Right lobe of liver (tissue), 6 donors: ENCODE measurements around the gene GKN1. TPM values are rescaled to one million over a fixed set of nuclear protein-coding genes. Genes with fewer than 3 reads are reported as not detected.

Experiments used
- ATAC-seq, 4 donors: fragments of 200-7000 bp; cut with Tn5 transposase; one replicate each; pipeline ENCODE4 v1.9.1; 2020; ENCODE audit warnings: mild to moderate bottlenecking in 4 of 4, moderate library complexity in 4 of 4
- DNase-seq, 3 donors: peaks; one replicate each; pipeline ENCODE4 v3.0.0-alpha.2; 2020
- H3K27ac ChIP-seq, 3 donors: fragments of 200-600 bp; one replicate each; pipeline ENCODE4 v1.8.0; 2022
- H3K27me3 ChIP-seq, 2 donors: fragments of 200-600 bp; one replicate each; pipeline ENCODE4 v1.8.0; 2022
- H3K36me3 ChIP-seq, 4 donors: fragments of 200-600 bp; sonication (generic) in 1 of 4; one replicate each; pipeline versions ENCODE4 v1.5.1 to v1.8.0; 2017 to 2022; ENCODE audit warnings: control low read depth in 1 of 4
- H3K4me1 ChIP-seq, 4 donors: fragments of 200-600 bp; sonication (generic) in 1 of 4; one replicate each; pipeline versions ENCODE4 v1.5.1 to v1.8.0; 2017 to 2022; ENCODE audit warnings: control low read depth in 1 of 4
- H3K4me3 ChIP-seq, 3 donors: fragments of 200-600 bp; one replicate each; pipeline ENCODE4 v1.8.0; 2022
- H3K9me3 ChIP-seq, 4 donors: fragments of 200-600 bp; sonication (generic) in 1 of 4; one replicate each; pipeline versions ENCODE4 v1.5.1 to v1.8.0; 2017 to 2022; ENCODE audit warnings: control low read depth in 1 of 4
- POLR2A ChIP-seq: fragments of 450-650 bp; IDR thresholded peaks from one replicate; pipeline ENCODE4 v1.6.1; 2017; ENCODE audit warnings: antibody characterized with exemption, mild to moderate bottlenecking
- WGBS: methylation state at CpG from one replicate; pipeline ENCODE4 v1.1.6; 2018; ENCODE audit warnings: low coverage, low lambda C conversion rate; ENCODE audit not compliant: insufficient coverage; ENCODE audit errors: missing lambda C conversion rate; 5-methylcytosine and 5-hydroxymethylcytosine counted together
- intact Hi-C, 2 donors: fragments of 100-400 bp; cut with DNase I; formaldehyde crosslinking; loops; one replicate each; pipeline versions ENCODE4 v1.11.2 to v1.14.1; 2022
- total RNA-seq, 6 experiments: library from RNA; depleted of rRNA in 2 of 6; stranded (reverse); fragments of >200 nt in 2 of 6; fragmentation: NEBNext Ultra II Directional in 3 of 6; extraction: Animal tissue kit (Norgen Biotek cat#: 25700) in 3 of 6; gene quantifications; one replicate each; pipeline versions ENCODE4 v1.1.0 to v1.2.4, GENCODE V29; 2016 to 2023
- TF ChIP-seq, protein P1 (sequence below), 4 donors: fragments of 200-600 bp in 3 of 4; fragments of 450-650 bp in 1 of 4; IDR thresholded peaks; one replicate each; pipeline versions ENCODE4 v1.5.1 to v1.8.0; 2016 to 2022; ENCODE audit warnings: antibody characterized with exemption in 4 of 4, mild to moderate bottlenecking in 2 of 4
- donor health status: DM: no; HTN: yes; CAD: no.
- donor health status: DM: no; HTN: no; CAD: no.
- donor health status: DM: no; HTN: no; CAD: no.
- donor health status: DM: no; HTN: yes; CAD: no.
- donor health status: DM: no; HTN: yes; CAD: no.

The GKN1 gene
- total RNA-seq, 6 experiments from 2014 or later, result not detected

DNA sequence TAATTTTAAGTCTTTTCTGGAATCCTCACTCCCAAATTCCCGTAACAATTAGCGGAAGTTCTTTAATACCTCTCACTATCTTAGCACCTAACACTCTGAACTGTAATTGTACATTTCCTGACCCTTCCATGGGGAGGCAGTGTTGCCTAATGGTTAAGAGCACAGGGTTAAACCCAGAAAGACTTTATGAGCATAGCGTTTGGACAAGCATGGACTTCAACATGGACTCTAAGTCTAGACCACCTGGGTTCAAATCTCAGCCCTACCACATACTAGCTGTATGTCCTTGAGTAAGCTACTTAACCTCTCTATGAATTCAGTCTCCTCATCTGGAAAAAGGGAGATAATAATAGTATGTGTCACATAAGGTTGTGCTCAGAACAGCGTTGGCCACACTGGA lies 51.6 kb downstream of the GKN1 start:
- H3K27me3 ChIP-seq, result no peaks in the 10 kb centered on the region
- DNase-seq (peak in 1 of 3 donors; percentile 53), ATAC-seq (peak; percentile 93 to 99 (median 94))
- intact Hi-C loops, result no loop called here
- H3K36me3 ChIP-seq, result no peaks in the 10 kb centered on the region
- no peak overlapping the region for H3K27ac ChIP-seq
- H3K4me3 ChIP-seq, result no peak overlapping the region
- WGBS, result 24% methylated on average over 4 of the region's 4 CpGs
- TF ChIP-seq POLR2A, result no peak
- TF ChIP-seq, protein P1, sequence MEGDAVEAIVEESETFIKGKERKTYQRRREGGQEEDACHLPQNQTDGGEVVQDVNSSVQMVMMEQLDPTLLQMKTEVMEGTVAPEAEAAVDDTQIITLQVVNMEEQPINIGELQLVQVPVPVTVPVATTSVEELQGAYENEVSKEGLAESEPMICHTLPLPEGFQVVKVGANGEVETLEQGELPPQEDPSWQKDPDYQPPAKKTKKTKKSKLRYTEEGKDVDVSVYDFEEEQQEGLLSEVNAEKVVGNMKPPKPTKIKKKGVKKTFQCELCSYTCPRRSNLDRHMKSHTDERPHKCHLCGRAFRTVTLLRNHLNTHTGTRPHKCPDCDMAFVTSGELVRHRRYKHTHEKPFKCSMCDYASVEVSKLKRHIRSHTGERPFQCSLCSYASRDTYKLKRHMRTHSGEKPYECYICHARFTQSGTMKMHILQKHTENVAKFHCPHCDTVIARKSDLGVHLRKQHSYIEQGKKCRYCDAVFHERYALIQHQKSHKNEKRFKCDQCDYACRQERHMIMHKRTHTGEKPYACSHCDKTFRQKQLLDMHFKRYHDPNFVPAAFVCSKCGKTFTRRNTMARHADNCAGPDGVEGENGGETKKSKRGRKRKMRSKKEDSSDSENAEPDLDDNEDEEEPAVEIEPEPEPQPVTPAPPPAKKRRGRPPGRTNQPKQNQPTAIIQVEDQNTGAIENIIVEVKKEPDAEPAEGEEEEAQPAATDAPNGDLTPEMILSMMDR (IDR thresholded peaks at IDR 0.05), result peak; percentile 63 to 94 (median 70)
- H3K4me1 ChIP-seq, result no peaks in the 10 kb centered on the region
- no peaks in the 10 kb centered on the region for H3K9me3 ChIP-seq

DNA sequence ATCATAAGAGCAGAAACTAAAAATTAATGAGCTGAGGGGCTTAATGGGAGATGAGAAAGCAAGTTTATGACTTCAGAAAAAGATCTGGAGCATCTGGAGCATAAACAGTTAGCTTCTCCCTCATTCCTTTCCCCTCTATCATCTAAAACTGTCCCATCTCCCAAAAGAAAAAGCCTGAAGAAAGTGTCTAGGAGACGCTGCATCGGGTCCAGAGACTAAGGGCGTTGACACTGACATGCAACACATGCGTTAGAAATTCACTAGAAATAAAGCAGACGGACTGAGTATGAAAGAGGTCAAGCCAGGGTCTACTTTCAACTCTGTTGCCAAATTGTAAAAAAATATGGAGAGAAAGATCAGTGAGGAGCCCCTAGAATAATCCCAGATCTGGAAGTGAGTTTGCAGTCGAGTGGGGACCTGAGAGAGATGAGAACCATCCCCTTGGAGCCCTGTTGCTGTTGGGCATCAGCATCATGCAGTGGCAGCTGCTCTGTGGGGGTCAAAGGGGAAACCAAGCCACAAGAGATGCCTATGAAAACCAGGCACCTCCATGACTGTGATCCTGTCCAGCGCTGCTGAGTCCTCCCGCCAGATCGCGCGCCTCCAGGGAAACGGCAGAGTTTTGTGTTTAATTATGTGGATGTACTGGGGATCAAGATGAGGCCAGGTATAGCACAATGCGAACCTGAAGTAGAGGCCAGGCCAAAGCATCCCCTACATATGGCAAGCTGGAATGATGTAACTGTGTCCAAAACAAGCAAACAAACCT lies 52.4 kb downstream of the GKN1 start:
- Histone ChIP-seq H3K4me1 (no peaks in the 10 kb centered on the region), H3K4me3 (no peak overlapping the region), H3K9me3 (no peaks in the 10 kb centered on the region), H3K36me3 (no peaks in the 10 kb centered on the region), H3K27me3 (no peaks in the 10 kb centered on the region), H3K27ac (no peak overlapping the region)
- 68% methylated on average over 12 of the region's 13 CpGs for WGBS
- ATAC-seq (peak in 1 of 4 donors; percentile 14), DNase-seq (no peak)
- intact Hi-C loops, result no loop called here
- no peak for TF ChIP-seq POLR2A
- TF ChIP-seq, protein P1 (IDR thresholded peaks at IDR 0.05), result no peak

Other genes starting within 250 kb of the GKN1 start
- 1 to 10 TPM; 3.3 to 9.8 (median 5.0) TPM for gene ARHGAP25, start 239.8 kb upstream of the GKN1 start, total RNA-seq
- 10 to 100 TPM in 1 of 6 experiments, 1 to 10 TPM in 5; 4.0 to 15.4 (median 6.0) TPM for gene BMP10, start 103.2 kb upstream of the GKN1 start, total RNA-seq
- gene GKN2, start 21.7 kb upstream of the GKN1 start, total RNA-seq, result not detected
- gene ANTXR1, start 38.5 kb downstream of the GKN1 start, total RNA-seq, result 1 to 10 TPM; 1.1 to 4.1 (median 2.9) TPM